Naive thymus-derived CD4-positive, alpha-beta T cell (primary cell): ENCODE data around the gene SLC9A3. TPM values are rescaled to one million over a fixed set of nuclear protein-coding genes. Genes with fewer than 3 reads are reported as not detected.

Source experiments
- ATAC-seq: fragments of 150-1000 bp; cut with Tn5 transposase; 2 replicates; pipeline ENCODE4 v1.10.0; 2021; ENCODE audit warnings: mild to moderate bottlenecking, moderate library complexity
- CTCF ChIA-PET: fragments of 350-600 bp; sonication (Branson Sonifier 250); formaldehyde crosslinking; loops from one replicate; lab custom pipeline; 2021; ENCODE audit warnings: antibody characterized with exemption; lab: Charles Lee
- POLR2A ChIA-PET: fragments of 350-600 bp; sonication (Branson Sonifier 250); formaldehyde crosslinking; loops from one replicate; lab custom pipeline; 2021; ENCODE audit warnings: antibody characterized with exemption, inconsistent platforms; lab: Charles Lee
- DNase-seq, 9 donors: peaks; one replicate each; pipeline versions ENCODE4 v3.0.0 to v3.0.0-alpha.2; 2020 to 2022; ENCODE audit warnings: mixed read lengths in 1 of 9
- H3K27ac ChIP-seq: one replicate; pipeline ENCODE4 v1.7.0; 2013; ENCODE audit warnings: mild to moderate bottlenecking, low read depth, low read length, moderate library complexity
- H3K27me3 ChIP-seq, 2 donors: one replicate each; pipeline ENCODE4 v1.7.0; 2013; ENCODE audit warnings: low read length in 2 of 2, mild to moderate bottlenecking in 2 of 2, moderate library complexity in 2 of 2; ENCODE audit not compliant: control insufficient read depth in 2 of 2, insufficient read depth in 2 of 2
- H3K36me3 ChIP-seq, 3 experiments: 1 replicate in 2 of 3; 2 replicates in 1 of 3; pipeline ENCODE4 v1.7.0; 2013; ENCODE audit warnings: low read length in 3 of 3, mild to moderate bottlenecking in 3 of 3, moderate library complexity in 1 of 3; ENCODE audit not compliant: insufficient read depth in 3 of 3, control insufficient read depth in 2 of 3
- H3K4me1 ChIP-seq, 2 donors: one replicate each; pipeline ENCODE4 v1.7.0; 2013; ENCODE audit warnings: low read length in 2 of 2, mild to moderate bottlenecking in 2 of 2, moderate library complexity in 1 of 2; ENCODE audit not compliant: control insufficient read depth in 2 of 2, insufficient read depth in 2 of 2
- H3K4me3 ChIP-seq: 2 replicates; pipeline ENCODE4 v1.7.0; 2013; ENCODE audit warnings: mild to moderate bottlenecking, low read length
- H3K9me3 ChIP-seq, 3 experiments: 1 replicate in 2 of 3; 2 replicates in 1 of 3; pipeline ENCODE4 v1.7.0; 2013; ENCODE audit warnings: low read length in 3 of 3; ENCODE audit not compliant: control insufficient read depth in 2 of 3
- H3K27ac Mint-ChIP-seq, 9 donors: one replicate each; pipeline ENCODE4 v1.8.0; 2020 to 2022; ENCODE audit warnings: mixed read lengths in 9 of 9, mild to moderate bottlenecking in 8 of 9, moderate library complexity in 5 of 9, inconsistent platforms in 2 of 9
- H3K27me3 Mint-ChIP-seq, 5 donors: one replicate each; pipeline ENCODE4 v1.8.0; 2021 to 2022; ENCODE audit warnings: mixed read lengths in 5 of 5, mild to moderate bottlenecking in 1 of 5
- H3K36me3 Mint-ChIP-seq, 5 donors: one replicate each; pipeline ENCODE4 v1.8.0; 2020 to 2022; ENCODE audit warnings: mixed read lengths in 5 of 5, mild to moderate bottlenecking in 3 of 5, inconsistent platforms in 1 of 5
- H3K4me1 Mint-ChIP-seq, 7 donors: one replicate each; pipeline ENCODE4 v1.8.0; 2020 to 2022; ENCODE audit warnings: mixed read lengths in 7 of 7, mild to moderate bottlenecking in 3 of 7, inconsistent platforms in 1 of 7
- H3K4me3 Mint-ChIP-seq, 10 donors: one replicate each; pipeline ENCODE4 v1.8.0; 2020 to 2022; ENCODE audit warnings: mild to moderate bottlenecking in 10 of 10, mixed read lengths in 10 of 10, moderate library complexity in 6 of 10, inconsistent platforms in 2 of 10
- H3K9me3 Mint-ChIP-seq, 11 donors: one replicate each; pipeline ENCODE4 v1.8.0; 2020 to 2022; ENCODE audit warnings: mixed read lengths in 11 of 11, mild to moderate bottlenecking in 4 of 11, inconsistent platforms in 1 of 11, moderate library complexity in 1 of 11
- intact Hi-C, 2 donors: fragments of 100-400 bp; cut with micrococcal nuclease; formaldehyde crosslinking; loops; one replicate each; pipeline ENCODE4 v1.15.1; 2023
- polyA plus RNA-seq, 2 donors: library from polyadenylated mRNA; unstranded; fragments of 300-500 nt; fragmentation: Illumina TruSeq; gene quantifications; one replicate each; pipeline ENCODE4 v1.2.3, GENCODE V29; 2021
- total RNA-seq, 6 experiments: library from RNA in 5 of 6; stranded (reverse) in 5 of 6; gene quantifications; 1 replicate in 5 of 6; 2 replicates in 1 of 6; pipeline ENCODE4 v1.2.3 and lab custom pipeline; 2021 to 2026

Gene SLC9A3
- total and polyA plus RNA-seq, 7 experiments from 2014 or later: 1.5 to 5.5 (median 3.2) TPM

GRCh38 chr5:492314-492893, 31.8 kb downstream of the SLC9A3 start:
- POLR2A ChIA-PET: no interaction called here
- intact Hi-C loops: no loop called here
- peaks cover 0 to 7% (median 0%) of the 10 kb centered on the region in 5 donors for H3K27me3 Mint-ChIP-seq
- H3K4me1 ChIP-seq: no peaks in the 10 kb centered on the region
- H3K27ac Mint-ChIP-seq: no peak overlapping the region
- ATAC-seq (no peak), DNase-seq (no peak)
- no peaks in the 10 kb centered on the region for H3K9me3 ChIP-seq
- no peak overlapping the region for H3K4me3 Mint-ChIP-seq
- H3K4me3 ChIP-seq: no peak overlapping the region
- CTCF ChIA-PET: no interaction called here
- no peaks in the 10 kb centered on the region for H3K36me3 ChIP-seq
- H3K27ac ChIP-seq: no peak overlapping the region
- peaks cover 0 to 1% (median 0%) of the 10 kb centered on the region in 7 donors for H3K4me1 Mint-ChIP-seq
- no peaks in the 10 kb centered on the region for H3K9me3 Mint-ChIP-seq
- H3K27me3 ChIP-seq: no peaks in the 10 kb centered on the region
- H3K36me3 Mint-ChIP-seq: no peaks in the 10 kb centered on the region

- Histone ChIP-seq H3K9me3 (no peaks in the 10 kb centered on the region), H3K27ac (no peak overlapping the region), H3K4me3 (no peak overlapping the region), H3K36me3 (no peaks in the 10 kb centered on the region), H3K27me3 (no peaks in the 10 kb centered on the region), H3K4me1 (no peaks in the 10 kb centered on the region)
- Mint-ChIP-seq H3K27me3 (peaks cover 0 to 7% (median 0%) of the 10 kb centered on the region in 5 donors), H3K4me3 (no peak overlapping the region), H3K36me3 (no peaks in the 10 kb centered on the region), H3K9me3 (no peaks in the 10 kb centered on the region), H3K4me1 (peaks cover 0 to 1% (median 0%) of the 10 kb centered on the region in 7 donors), H3K27ac (no peak overlapping the region)
- ChIA-PET CTCF (no interaction called here), POLR2A (no interaction called here)
- intact Hi-C loops: no loop called here
- DNase-seq: no peak
- no peak for ATAC-seq
These were observed 32.4 kb downstream of the SLC9A3 start for GRCh38 chr5:491856-492155.

- ChIA-PET CTCF (no interaction called here), POLR2A (no interaction called here)
- DNase-seq: no peak
- Histone ChIP-seq H3K36me3 (no peaks in the 10 kb centered on the region), H3K4me3 (no peak overlapping the region), H3K4me1 (no peaks in the 10 kb centered on the region), H3K27ac (no peak overlapping the region), H3K27me3 (no peaks in the 10 kb centered on the region), H3K9me3 (no peaks in the 10 kb centered on the region)
- Mint-ChIP-seq H3K4me1 (peaks cover 0 to 4% (median 0%) of the 10 kb centered on the region in 7 donors), H3K9me3 (no peaks in the 10 kb centered on the region), H3K4me3 (no peak overlapping the region), H3K36me3 (no peaks in the 10 kb centered on the region), H3K27me3 (peaks cover 0 to 4% (median 0%) of the 10 kb centered on the region in 5 donors), H3K27ac (no peak overlapping the region)
- intact Hi-C loops: no loop called here
- ATAC-seq: no peak
These were observed 33.0 kb downstream of the SLC9A3 start for GRCh38 chr5:491119-491855.

- ChIA-PET CTCF (no interaction called here), POLR2A (no interaction called here)
- Histone ChIP-seq H3K9me3 (no peaks in the 10 kb centered on the region), H3K4me3 (no peak overlapping the region), H3K36me3 (no peaks in the 10 kb centered on the region), H3K4me1 (no peaks in the 10 kb centered on the region), H3K27me3 (no peaks in the 10 kb centered on the region), H3K27ac (no peak overlapping the region)
- ATAC-seq: no peak
- Mint-ChIP-seq H3K4me3 (no peak overlapping the region), H3K4me1 (peaks cover 0 to 12% (median 4%) of the 10 kb centered on the region in 7 donors), H3K36me3 (no peaks in the 10 kb centered on the region), H3K27me3 (peaks cover 0 to 3% (median 0%) of the 10 kb centered on the region in 5 donors), H3K27ac (no peak overlapping the region), H3K9me3 (peaks cover 0 to under 1% (median 0%) of the 10 kb centered on the region in 11 donors)
- DNase-seq: no peak
- intact Hi-C loops: no loop called here
These were observed 33.8 kb downstream of the SLC9A3 start for GRCh38 chr5:490116-491106.

- H3K27me3 Mint-ChIP-seq: peaks cover 0 to 5% (median 0%) of the 10 kb centered on the region in 5 donors
- no peak overlapping the region for H3K27ac ChIP-seq
- H3K36me3 Mint-ChIP-seq: no peaks in the 10 kb centered on the region
- H3K9me3 ChIP-seq: no peaks in the 10 kb centered on the region
- ChIA-PET POLR2A (no interaction called here), CTCF (no interaction called here)
- DNase-seq (no peak), ATAC-seq (no peak)
- no peaks in the 10 kb centered on the region for H3K27me3 ChIP-seq
- H3K36me3 ChIP-seq: no peaks in the 10 kb centered on the region
- H3K4me1 ChIP-seq: no peaks in the 10 kb centered on the region
- no peak overlapping the region for H3K4me3 Mint-ChIP-seq
- H3K4me1 Mint-ChIP-seq: peaks cover 0 to 18% (median 6%) of the 10 kb centered on the region in 7 donors
- no peak overlapping the region for H3K4me3 ChIP-seq
- H3K27ac Mint-ChIP-seq: no peak overlapping the region
- peaks cover 0 to 1% (median 0%) of the 10 kb centered on the region in 11 donors for H3K9me3 Mint-ChIP-seq
- intact Hi-C loops: no loop called here
These were observed 34.6 kb downstream of the SLC9A3 start for GRCh38 chr5:489689-490080.

- ChIA-PET POLR2A (no interaction called here), CTCF (no interaction called here)
- H3K27ac Mint-ChIP-seq: no peak overlapping the region
- H3K36me3 ChIP-seq: no peaks in the 10 kb centered on the region
- peaks cover 0 to 5% (median 0%) of the 10 kb centered on the region in 5 donors for H3K27me3 Mint-ChIP-seq
- H3K4me3 ChIP-seq: no peak overlapping the region
- no peaks in the 10 kb centered on the region for H3K27me3 ChIP-seq
- H3K4me1 ChIP-seq: no peaks in the 10 kb centered on the region
- intact Hi-C loops: no loop called here
- H3K4me1 Mint-ChIP-seq: peaks cover 0 to 18% (median 6%) of the 10 kb centered on the region in 7 donors
- H3K27ac ChIP-seq: no peak overlapping the region
- no peaks in the 10 kb centered on the region for H3K36me3 Mint-ChIP-seq
- H3K9me3 ChIP-seq: no peaks in the 10 kb centered on the region
- DNase-seq (no peak), ATAC-seq (no peak)
- peaks cover 0 to 1% (median 0%) of the 10 kb centered on the region in 11 donors for H3K9me3 Mint-ChIP-seq
- no peak overlapping the region for H3K4me3 Mint-ChIP-seq
These were observed 35.2 kb downstream of the SLC9A3 start for GRCh38 chr5:488744-489688.
